ENCODE measurements around the gene TNKS1BP1. TPM values are rescaled to one million over a fixed set of nuclear protein-coding genes. Genes with fewer than 3 reads are reported as not detected.

Gene TNKS1BP1
- total RNA-seq, 1 donor from 2014 or later = 14.3 TPM

GRCh38 chr11:57294225-57295131 lies 30.3 kb downstream of the TNKS1BP1 start:
- ATAC-seq (ENCODE audit: low read depth) (no peak), DNase-seq (no peak)
- TF ChIP-seq CTCF (IDR thresholded peaks at IDR 0.05) = no peak
- peaks cover 5% of the 10 kb centered on the region for H3K36me3 Mint-ChIP-seq (ENCODE audit: low read depth)
- CTCF ChIA-PET = no interaction called here
- H3K27me3 Mint-ChIP-seq = peaks cover 4% of the 10 kb centered on the region
- no peak overlapping the region for H3K27ac Mint-ChIP-seq
- H3K4me3 Mint-ChIP-seq = no peak overlapping the region
- peaks cover 8% of the 10 kb centered on the region for H3K9me3 Mint-ChIP-seq
- intact Hi-C loops (cut with micrococcal nuclease) = no loop called here
- H3K4me1 Mint-ChIP-seq = no peaks in the 10 kb centered on the region
- POLR2A ChIA-PET = no interaction called here

- H3K27ac Mint-ChIP-seq = no peak overlapping the region
- no peaks in the 10 kb centered on the region for H3K36me3 Mint-ChIP-seq (ENCODE audit: low read depth)
- ChIA-PET CTCF (no interaction called here), POLR2A (no interaction called here)
- H3K4me1 Mint-ChIP-seq = no peaks in the 10 kb centered on the region
- H3K27me3 Mint-ChIP-seq = peaks cover 8% of the 10 kb centered on the region
- DNase-seq (no peak), ATAC-seq (ENCODE audit: low read depth) (no peak)
- no peak overlapping the region for H3K4me3 Mint-ChIP-seq
- intact Hi-C loops (cut with micrococcal nuclease) = no loop called here
- no peaks in the 10 kb centered on the region for H3K9me3 Mint-ChIP-seq
- TF ChIP-seq CTCF (IDR thresholded peaks at IDR 0.05) = no peak
Observed at GRCh38 chr11:57290288-57290687, 34.5 kb downstream of the TNKS1BP1 start.

GRCh38 chr11:57288771-57289579 lies 35.8 kb downstream of the TNKS1BP1 start:
- no peaks in the 10 kb centered on the region for H3K4me1 Mint-ChIP-seq
- no peak for TF ChIP-seq CTCF (IDR thresholded peaks at IDR 0.05)
- ChIA-PET POLR2A (no interaction called here), CTCF (no interaction called here)
- intact Hi-C loops (cut with micrococcal nuclease) = no loop called here
- H3K9me3 Mint-ChIP-seq = no peaks in the 10 kb centered on the region
- no peak overlapping the region for H3K27ac Mint-ChIP-seq
- peaks cover 8% of the 10 kb centered on the region for H3K27me3 Mint-ChIP-seq
- H3K4me3 Mint-ChIP-seq = no peak overlapping the region
- DNase-seq (no peak), ATAC-seq (ENCODE audit: low read depth) (no peak)
- no peaks in the 10 kb centered on the region for H3K36me3 Mint-ChIP-seq (ENCODE audit: low read depth)

DNA sequence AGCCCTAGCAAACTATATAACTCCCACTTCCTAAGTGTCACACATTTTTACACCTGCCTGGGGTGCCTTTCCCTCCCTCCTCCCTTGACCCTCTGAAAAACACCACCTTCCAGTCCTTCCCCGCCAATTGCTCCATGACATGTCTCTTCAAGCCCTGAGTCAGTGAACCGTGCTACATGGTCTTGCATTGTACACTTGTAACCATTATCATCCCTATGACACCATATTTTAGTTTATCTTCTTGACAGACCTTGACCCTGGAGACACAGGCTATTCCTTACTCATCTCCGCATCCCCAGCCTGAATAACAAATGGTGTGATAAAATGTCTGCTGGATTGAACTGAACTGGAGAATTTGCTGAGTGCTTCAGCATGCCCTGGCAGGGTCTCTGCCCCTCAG lies 36.9 kb downstream of the TNKS1BP1 start:
- no peak for TF ChIP-seq CTCF (IDR thresholded peaks at IDR 0.05)
- CTCF ChIA-PET = no interaction called here
- H3K4me3 Mint-ChIP-seq = no peak overlapping the region
- H3K4me1 Mint-ChIP-seq = no peaks in the 10 kb centered on the region
- no peaks in the 10 kb centered on the region for H3K9me3 Mint-ChIP-seq
- POLR2A ChIA-PET = no interaction called here
- intact Hi-C loops (cut with micrococcal nuclease) = no loop called here
- no peaks in the 10 kb centered on the region for H3K36me3 Mint-ChIP-seq (ENCODE audit: low read depth)
- ATAC-seq (ENCODE audit: low read depth) (no peak), DNase-seq (no peak)
- H3K27ac Mint-ChIP-seq = no peak overlapping the region
- peaks cover 8% of the 10 kb centered on the region for H3K27me3 Mint-ChIP-seq

Measured in activated B cell treated with CpG ODN at 0.5 μM for 24 hours (primary cell).